NCI-H2081 (cell line): ENCODE results near the gene FAM107B.
A peak's percentile ranks its signal among the peaks of the same experiment; 100 is the strongest.

Experiments used
- DNase-seq, 2 experiments: peaks; one replicate each; lab custom pipeline; 2025; lab: John Stamatoyannopoulos, UW

Gene FAM107B

GRCh38 chr10:14535457-14536130 lies 239.1 kb downstream of the FAM107B start:
- DNase-seq = no peak

GRCh38 chr10:14534152-14534551 lies 240.5 kb downstream of the FAM107B start:
- DNase-seq = no peak

- no peak for DNase-seq
These were observed 241.4 kb downstream of the FAM107B start for GRCh38 chr10:14533295-14533694.

- DNase-seq = no peak
These were observed 242.0 kb downstream of the FAM107B start for GRCh38 chr10:14532473-14533251.

- no peak for DNase-seq
These were observed 242.7 kb downstream of the FAM107B start for GRCh38 chr10:14531974-14532373.

- no peak for DNase-seq
These were observed 244.2 kb downstream of the FAM107B start for GRCh38 chr10:14530465-14530864.

GRCh38 chr10:14529351-14529750 lies 245.3 kb downstream of the FAM107B start:
- no peak for DNase-seq

GRCh38 chr10:14528450-14528849 lies 246.2 kb downstream of the FAM107B start:
- no peak for DNase-seq

- no peak for DNase-seq
These were observed 246.8 kb downstream of the FAM107B start for GRCh38 chr10:14527915-14528314.

GRCh38 chr10:14527134-14527844 lies 247.4 kb downstream of the FAM107B start:
- DNase-seq = no peak

GRCh38 chr10:14526326-14526725 lies 248.4 kb downstream of the FAM107B start:
- DNase-seq = no peak

GRCh38 chr10:14524691-14525324 lies 249.9 kb downstream of the FAM107B start:
- no peak for DNase-seq

GRCh38 chr10:14523286-14523685 lies 251.4 kb downstream of the FAM107B start:
- DNase-seq = no peak

GRCh38 chr10:14519785-14520184 lies 254.9 kb downstream of the FAM107B start:
- DNase-seq = no peak

GRCh38 chr10:14518149-14518548 lies 256.5 kb downstream of the FAM107B start:
- DNase-seq = no peak

- DNase-seq = no peak
These were observed 261.6 kb downstream of the FAM107B start for GRCh38 chr10:14513123-14513522.

GRCh38 chr10:14510346-14510745 lies 264.4 kb downstream of the FAM107B start:
- DNase-seq = no peak

- no peak for DNase-seq
These were observed 266.0 kb downstream of the FAM107B start for GRCh38 chr10:14508725-14509124.

- no peak for DNase-seq
These were observed 266.9 kb downstream of the FAM107B start for GRCh38 chr10:14507781-14508180.

GRCh38 chr10:14507176-14507575 lies 267.5 kb downstream of the FAM107B start:
- peak; percentile 57 to 82 for DNase-seq

- no peak for DNase-seq
These were observed 272.3 kb downstream of the FAM107B start for GRCh38 chr10:14502431-14502830.

GRCh38 chr10:14500172-14500765 lies 274.4 kb downstream of the FAM107B start:
- DNase-seq = no peak
